HepG2 (cell line): ENCODE results near the gene DHRS1. TPM values are rescaled to one million over a fixed set of nuclear protein-coding genes. Genes with fewer than 3 reads are reported as not detected.

Experiments used
- ASH2L ChIP-seq: fragments of 300-600, 200-600 bp; sonication (generic); IDR thresholded peaks from 2 replicates; pipeline ENCODE4 v1.7.0; 2017; ENCODE audit warnings: low read depth, mild to moderate bottlenecking, moderate library complexity, mixed read lengths, low read length; ENCODE audit not compliant: insufficient read length
- ATF2 ChIP-seq: sonication (generic); formaldehyde crosslinking; IDR thresholded peaks from 2 replicates; pipeline ENCODE4 v1.4.0; 2020; ENCODE audit warnings: missing genetic modification reagents
- BRCA1 ChIP-seq: sonication (generic); formaldehyde crosslinking; IDR thresholded peaks from 2 replicates; pipeline ENCODE4 v1.4.0; 2020; ENCODE audit warnings: missing genetic modification reagents
- KLF9 ChIP-seq: IDR thresholded peaks from 2 replicates; pipeline ENCODE4 v1.6.1; 2016; ENCODE audit warnings: low read depth
- KMT2B ChIP-seq: IDR thresholded peaks from 2 replicates; pipeline ENCODE4 v1.6.1; 2016; ENCODE audit warnings: missing genetic modification reagents, missing compliant biosample characterization
- NCOA2 ChIP-seq: sonication (generic); formaldehyde crosslinking; IDR thresholded peaks from 2 replicates; pipeline ENCODE4 v1.8.0; 2022; ENCODE audit warnings: inconsistent platforms
- PBX3 ChIP-seq: sonication (generic); formaldehyde crosslinking; IDR thresholded peaks from 2 replicates; pipeline ENCODE4 v1.8.1; 2023; ENCODE audit warnings: missing genetic modification reagents, inconsistent platforms, borderline replicate concordance
- PRMT3 ChIP-seq: sonication (generic); formaldehyde crosslinking; IDR thresholded peaks from 2 replicates; pipeline ENCODE4 v1.8.1; 2022; ENCODE audit warnings: low read depth, mild to moderate bottlenecking, moderate library complexity, missing genetic modification reagents, borderline replicate concordance
- SMAD1 ChIP-seq: sonication (generic); formaldehyde crosslinking; IDR thresholded peaks from 2 replicates; pipeline ENCODE4 v1.4.0; 2020; ENCODE audit warnings: missing genetic modification reagents, low read depth, mild to moderate bottlenecking, borderline replicate concordance
- SP4 ChIP-seq: sonication (generic); formaldehyde crosslinking; IDR thresholded peaks from 2 replicates; pipeline ENCODE4 v1.8.1; 2023; ENCODE audit warnings: mild to moderate bottlenecking, missing genetic modification reagents
- TCF7 ChIP-seq: sonication (generic); IDR thresholded peaks from 2 replicates; pipeline ENCODE4 v1.6.1; 2016; ENCODE audit warnings: antibody characterized with exemption, low read depth
- ZBTB39 ChIP-seq: sonication (generic); formaldehyde crosslinking; IDR thresholded peaks from 2 replicates; pipeline ENCODE4 v1.5.0; 2020; ENCODE audit warnings: missing genetic modification reagents
- ZNF503 ChIP-seq: sonication (generic); formaldehyde crosslinking; IDR thresholded peaks from 2 replicates; pipeline ENCODE4 v1.4.0; 2020; ENCODE audit warnings: missing genetic modification reagents
- ZNF513 ChIP-seq: sonication (generic); formaldehyde crosslinking; conservative IDR thresholded peaks from 2 replicates; pipeline ENCODE4 v1.5.0; 2020; ENCODE audit warnings: missing genetic modification reagents
- ZNF558 ChIP-seq: sonication (generic); formaldehyde crosslinking; IDR thresholded peaks from 2 replicates; pipeline ENCODE4 v1.9.0; 2022; ENCODE audit warnings: mild to moderate bottlenecking, missing genetic modification reagents, borderline replicate concordance
- ZNF670 ChIP-seq: sonication (generic); formaldehyde crosslinking; IDR thresholded peaks from 2 replicates; pipeline ENCODE4 v1.8.0; 2022; ENCODE audit warnings: mild to moderate bottlenecking, missing genetic modification reagents, borderline replicate concordance
- ZNF678 ChIP-seq: sonication (generic); formaldehyde crosslinking; IDR thresholded peaks from 2 replicates; pipeline ENCODE4 v1.4.0; 2020; ENCODE audit warnings: mild to moderate bottlenecking, missing genetic modification reagents
- ZNF75D ChIP-seq: sonication (generic); formaldehyde crosslinking; IDR thresholded peaks from 2 replicates; pipeline ENCODE4 v1.8.1; 2023; ENCODE audit warnings: missing genetic modification reagents, mild to moderate bottlenecking, borderline replicate concordance
- ZNF782 ChIP-seq: sonication (generic); formaldehyde crosslinking; IDR thresholded peaks from 2 replicates; pipeline ENCODE4 v1.4.0; 2020; ENCODE audit warnings: missing genetic modification reagents, mild to moderate bottlenecking, borderline replicate concordance
- ZSCAN21 ChIP-seq: sonication (generic); formaldehyde crosslinking; IDR thresholded peaks from 2 replicates; pipeline ENCODE4 v1.8.0; 2022; ENCODE audit warnings: mild to moderate bottlenecking, missing genetic modification reagents, moderate library complexity, borderline replicate concordance
- ZSCAN31 ChIP-seq: sonication (generic); formaldehyde crosslinking; IDR thresholded peaks from 2 replicates; pipeline ENCODE4 v1.5.0; 2020; ENCODE audit warnings: low read depth, mild to moderate bottlenecking, missing genetic modification reagents
- polyA plus RNA-seq, 8 experiments: library from polyadenylated mRNA; depleted of rRNA in 3 of 8; stranded (reverse) in 7 of 8; unstranded in 1 of 8; fragments of >200 nt; fragmentation: Illumina TruSeq in 4 of 8; extraction: Trizol in 4 of 8; gene quantifications; 2 replicates each; pipeline versions ENCODE4 v1.2.1 to v1.2.3, GENCODE V29; 2011 to 2016; ENCODE audit warnings: low read depth in 4 of 8, missing spikeins in 1 of 8, mixed read lengths in 1 of 8; ENCODE audit not compliant: insufficient read depth in 1 of 8
- total RNA-seq, 5 experiments: library from RNA; depleted of rRNA; stranded (reverse); fragments of >200 nt; fragmentation: Illumina TruSeq; extraction: Trizol; gene quantifications; 2 replicates each; pipeline ENCODE4 v1.2.3, GENCODE V29; 2016; ENCODE audit warnings: low read depth in 1 of 5

DHRS1 gene
- total and polyA plus RNA-seq, 2 of the 13 experiments (the other 11 are each of a cell fraction or from before 2014, with no cell fraction given) = 49.8 to 60.8 TPM

- TF ChIP-seq PBX3 = no peak
- no peak for TF ChIP-seq ZNF558 (CRISPR knock-in tag)
- peak; percentile 80 for TF ChIP-seq ATF2 (CRISPR knock-in tag)
- TF ChIP-seq ASH2L = peak; percentile 99
- TF ChIP-seq ZNF782 (CRISPR knock-in tag) = 0 out of 2 replicates have a peak, but pooled peaks have one; percentile 94
- no peak for TF ChIP-seq BRCA1
- TF ChIP-seq TCF7 = 0 out of 2 replicates have a peak, but pooled peaks have one; percentile 15
- TF ChIP-seq ZSCAN31 (CRISPR knock-in tag) = peak; percentile 69
- peak; percentile 76; the same call in 1 of the 2 replicates for TF ChIP-seq SMAD1 (CRISPR knock-in tag)
- TF ChIP-seq ZNF670 = no peak
- peak; percentile 61; the same call in 1 of the 2 replicates for TF ChIP-seq ZNF503 (CRISPR knock-in tag)
- TF ChIP-seq KLF9 (CRISPR knock-in tag) = peak; percentile 90
- TF ChIP-seq NCOA2 (CRISPR knock-in tag) = peak; percentile 86
- TF ChIP-seq KMT2B (CRISPR knock-in tag) = peak; percentile 79
- 0 out of 2 replicates have a peak, but pooled peaks have one; percentile 75 for TF ChIP-seq ZSCAN21 (CRISPR knock-in tag)
- TF ChIP-seq PRMT3 (CRISPR knock-in tag) = no peak
- peak; percentile 68; the same call in 1 of the 2 replicates for TF ChIP-seq ZNF678 (CRISPR knock-in tag)
- no peak for TF ChIP-seq ZNF75D (CRISPR knock-in tag)
- TF ChIP-seq ZNF513 (CRISPR knock-in tag) = no peak
- TF ChIP-seq ZBTB39 (CRISPR knock-in tag) = no peak
- peak; percentile 89 for TF ChIP-seq SP4 (CRISPR knock-in tag)
Observed at GRCh38 chr14:24307575-24308341, 8.2 kb upstream of the DHRS1 start, which contains the start of gene CIDEB (continued).
